Tibial nerve (tissue), 4 donors: ENCODE measurements around the gene GTF3C2. TPM values are rescaled to one million over a fixed set of nuclear protein-coding genes. Genes with fewer than 3 reads are reported as not detected.
A peak's percentile ranks its signal among the peaks of the same experiment; 100 is the strongest.

Experiments used
- DNase-seq, 2 donors: peaks; one replicate each; pipeline ENCODE4 v3.0.0-alpha.2; 2019; ENCODE audit warnings: low spot score in 2 of 2
- H3K27ac ChIP-seq, 4 donors: fragments of 200-600 bp; sonication (generic) in 3 of 4; one replicate each; pipeline ENCODE4 v1.5.1; 2017 to 2019; ENCODE audit warnings: mild to moderate bottlenecking in 1 of 4
- H3K27me3 ChIP-seq, 2 donors: fragments of 200-600 bp; sonication (generic) in 1 of 2; one replicate each; pipeline versions ENCODE4 v1.5.1 to v1.6.0; 2017 to 2019
- H3K36me3 ChIP-seq, 3 donors: fragments of 200-600 bp; sonication (generic); one replicate each; pipeline ENCODE4 v1.5.1; 2018 to 2019
- H3K4me1 ChIP-seq, 4 donors: fragments of 200-600 bp; sonication (generic) in 3 of 4; one replicate each; pipeline ENCODE4 v1.5.1; 2017 to 2019
- H3K4me3 ChIP-seq, 4 donors: fragments of 200-600 bp; sonication (generic) in 3 of 4; one replicate each; pipeline ENCODE4 v1.5.1; 2017 to 2019; ENCODE audit warnings: mild to moderate bottlenecking in 1 of 4, moderate library complexity in 1 of 4
- H3K9me3 ChIP-seq, 4 donors: fragments of 200-600 bp; sonication (generic) in 3 of 4; one replicate each; pipeline ENCODE4 v1.5.1; 2017 to 2019
- CTCF ChIP-seq, 5 experiments: fragments of 200-600 bp in 3 of 5; fragments of 450-650 bp in 2 of 5; sonication (generic) in 3 of 5; IDR thresholded peaks; one replicate each; pipeline ENCODE4 v1.5.1; 2016 to 2019; ENCODE audit warnings: antibody characterized with exemption in 5 of 5, mild to moderate bottlenecking in 3 of 5, moderate library complexity in 2 of 5
- EP300 ChIP-seq, 2 donors: sonication (generic); formaldehyde crosslinking; IDR thresholded peaks; one replicate each; pipeline ENCODE4 v1.6.1; 2017; ENCODE audit warnings: antibody characterized with exemption in 2 of 2, mild to moderate bottlenecking in 1 of 2
- POLR2A ChIP-seq, 2 donors: fragments of 450-650 bp; IDR thresholded peaks; one replicate each; pipeline ENCODE4 v1.6.1; 2017; ENCODE audit warnings: antibody characterized with exemption in 2 of 2, mild to moderate bottlenecking in 2 of 2, moderate library complexity in 2 of 2
- WGBS, 2 donors: methylation state at CpG; one replicate each; pipeline ENCODE4 v1.1.5; 2018; 5-methylcytosine and 5-hydroxymethylcytosine counted together
- total RNA-seq, 4 donors: library from RNA; depleted of rRNA; stranded (reverse); fragments of >200 nt; gene quantifications; one replicate each; pipeline ENCODE4 v1.1.0, GENCODE V29; 2016

GTF3C2 gene
- total RNA-seq = 10 to 100 TPM; 38.9 to 54.0 (median 46.0) TPM

- Histone ChIP-seq H3K4me1 (peaks cover 0 to 54% (median 18%) of the 10 kb centered on the region in 4 donors), H3K36me3 (no peaks in the 10 kb centered on the region), H3K9me3 (no peaks in the 10 kb centered on the region), H3K27me3 (no peaks in the 10 kb centered on the region), H3K27ac (peak within 1 kb of the TSS; percentile 73 to 93 (median 88)), H3K4me3 (peak within 1 kb of the TSS; percentile 76 to 88 (median 82))
- 0 to 1% methylated on average over 48 to 61 of the region's 67 CpGs for WGBS, 2 donors
- peak; percentile 89 to 95 for DNase-seq
- peak in 1 of 2 donors; percentile 18 for TF ChIP-seq POLR2A (IDR thresholded peaks at IDR 0.05)
- TF ChIP-seq CTCF (IDR thresholded peaks at IDR 0.05) = peak in 3 of 5 experiments; percentile 6 to 66 (median 36)
- TF ChIP-seq EP300 (IDR thresholded peaks at IDR 0.05) = peak in 1 of 2 donors; percentile 91
Observed at GRCh38 chr2:27356382-27357181, at the start of gene GTF3C2. GTF3C2 (minus strand) TSS chr2:27356764; CDS start chr2:27343554, 13,210 bp downstream.

GRCh38 chr2:27400348-27401135 is 44.0 kb upstream of the GTF3C2 start:
- WGBS, 2 donors = 97 to 98% methylated on average over 2 of the region's 2 CpGs
- no peak overlapping the region for H3K27ac ChIP-seq
- TF ChIP-seq EP300 (IDR thresholded peaks at IDR 0.05) (no peak), POLR2A (IDR thresholded peaks at IDR 0.05) (no peak), CTCF (IDR thresholded peaks at IDR 0.05) (no peak)
- no peak for DNase-seq
- H3K9me3 ChIP-seq = no peaks in the 10 kb centered on the region
- no peaks in the 10 kb centered on the region for H3K27me3 ChIP-seq
- peaks cover 0 to 3% (median 1%) of the 10 kb centered on the region in 4 donors for H3K4me1 ChIP-seq
- H3K36me3 ChIP-seq = peaks cover 0 to 6% (median 0%) of the 10 kb centered on the region in 3 donors
- no peak overlapping the region for H3K4me3 ChIP-seq

GRCh38 chr2:27398962-27399361 is 42.4 kb upstream of the GTF3C2 start:
- TF ChIP-seq CTCF (IDR thresholded peaks at IDR 0.05) (no peak), EP300 (IDR thresholded peaks at IDR 0.05) (no peak)
- Histone ChIP-seq H3K4me1 (peaks cover 0 to 3% (median 1%) of the 10 kb centered on the region in 4 donors), H3K27me3 (no peaks in the 10 kb centered on the region), H3K27ac (no peak overlapping the region), H3K36me3 (no peaks in the 10 kb centered on the region), H3K9me3 (no peaks in the 10 kb centered on the region), H3K4me3 (no peak overlapping the region)
- no peak for DNase-seq
- 97 to 98% methylated on average over 5 of the region's 5 CpGs for WGBS, 2 donors

- Histone ChIP-seq H3K27ac (no peak overlapping the region), H3K4me1 (no peaks in the 10 kb centered on the region), H3K36me3 (peaks cover 0 to 10% (median 0%) of the 10 kb centered on the region in 3 donors), H3K9me3 (no peaks in the 10 kb centered on the region), H3K4me3 (no peak overlapping the region), H3K27me3 (no peaks in the 10 kb centered on the region)
- TF ChIP-seq CTCF (IDR thresholded peaks at IDR 0.05) (no peak), EP300 (IDR thresholded peaks at IDR 0.05) (no peak), POLR2A (IDR thresholded peaks at IDR 0.05) (no peak)
- WGBS, 2 donors = 97 to 98% methylated on average over 33 of the region's 33 CpGs
- no peak for DNase-seq
Observed at GRCh38 chr2:27393225-27393624, 36.7 kb upstream of the GTF3C2 start.
